NCI-H2029 (cell line): ENCODE results near the gene ZNF605.
"Not testable (repeated sequence)": the region's sequence is repeated elsewhere in the genome, so short reads cannot be mapped to it uniquely, and the experiment has no call there.

Experiments used
- DNase-seq: peaks from one replicate; lab custom pipeline; 2025; lab: John Stamatoyannopoulos, UW

Gene ZNF605

GRCh38 chr12:132949936-132950837 lies 5.9 kb downstream of the ZNF605 start:
- DNase-seq: no peak

GRCh38 chr12:132948146-132949066 lies 7.7 kb downstream of the ZNF605 start:
- no peak for DNase-seq

GRCh38 chr12:132946246-132946820 lies 9.8 kb downstream of the ZNF605 start:
- no peak for DNase-seq

- no peak for DNase-seq
Measured at GRCh38 chr12:132945806-132946205, 10.3 kb downstream of the ZNF605 start.

- no peak for DNase-seq
Measured at GRCh38 chr12:132942611-132943010, 13.5 kb downstream of the ZNF605 start.

GRCh38 chr12:132941336-132941954 lies 14.7 kb downstream of the ZNF605 start:
- DNase-seq: no peak

GRCh38 chr12:132940071-132940719 lies 15.9 kb downstream of the ZNF605 start:
- no peak for DNase-seq

GRCh38 chr12:132938807-132939206 lies 17.3 kb downstream of the ZNF605 start:
- DNase-seq: not testable (repeated sequence)

GRCh38 chr12:132937476-132937875 lies 18.6 kb downstream of the ZNF605 start:
- no peak for DNase-seq

- DNase-seq: not testable (repeated sequence)
Measured at GRCh38 chr12:132936921-132937320, 19.2 kb downstream of the ZNF605 start.

- no peak for DNase-seq
Measured at GRCh38 chr12:132936163-132936562, 19.9 kb downstream of the ZNF605 start.

- DNase-seq: no peak
Measured at GRCh38 chr12:132926415-132926833, 29.7 kb downstream of the ZNF605 start.

GRCh38 chr12:132925597-132926414 lies 30.3 kb downstream of the ZNF605 start:
- no peak for DNase-seq

GRCh38 chr12:132924356-132924755 lies 31.8 kb downstream of the ZNF605 start:
- no peak for DNase-seq

- no peak for DNase-seq
Measured at GRCh38 chr12:132923356-132923909, 32.7 kb downstream of the ZNF605 start.

- no peak for DNase-seq
Measured at GRCh38 chr12:132922676-132923075, 33.4 kb downstream of the ZNF605 start.

- DNase-seq: no peak
Measured at GRCh38 chr12:132921685-132922084, 34.4 kb downstream of the ZNF605 start.

GRCh38 chr12:132918680-132919079 lies 37.4 kb downstream of the ZNF605 start:
- DNase-seq: no peak

- DNase-seq: no peak
Measured at GRCh38 chr12:132909030-132909368, 47.1 kb downstream of the ZNF605 start.
